Erythroblast (primary cell): ENCODE measurements around the gene SPART.
"Not testable (repeated sequence)": the region's sequence is repeated elsewhere in the genome, so short reads cannot be mapped to it uniquely, and the experiment has no call there.

Source experiments
- GATA1 ChIP-seq: IDR thresholded peaks from 2 replicates; pipeline ENCODE4 v1.6.1; 2011; ENCODE audit warnings: low read depth, mild to moderate bottlenecking, control low read depth, low read length, moderate library complexity
- POLR2A ChIP-seq: IDR thresholded peaks from 2 replicates; pipeline ENCODE4 v1.6.1; 2011; ENCODE audit warnings: mild to moderate bottlenecking, low read length

DNA sequence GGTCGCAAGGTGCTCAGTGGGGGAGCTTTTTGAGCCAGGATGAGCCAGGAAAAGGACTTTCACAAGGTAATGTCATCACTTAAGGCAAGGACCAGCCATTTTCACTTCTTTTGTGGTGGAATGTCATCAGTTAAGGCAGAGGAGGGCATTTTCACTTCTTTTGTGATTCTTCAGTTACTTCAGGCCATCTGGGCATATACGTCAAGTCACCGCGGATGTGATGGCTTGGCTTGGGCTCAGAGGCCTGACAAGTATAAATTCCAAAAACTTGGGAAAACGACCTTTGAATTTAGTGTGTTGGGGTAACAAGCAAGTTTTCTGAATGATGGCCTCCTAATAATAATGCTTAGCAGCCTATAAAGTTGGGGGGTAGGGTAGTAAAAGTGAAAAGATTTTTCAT is 21.3 kb downstream of the SPART start:
- TF ChIP-seq POLR2A, GATA1: not testable (repeated sequence)
